Stimulated activated CD8-positive, alpha-beta memory T cell treated with anti-CD3 and anti-CD28 coated beads, Interleukin-15, amount 100 ng/mL, for 4 hours (primary cell): ENCODE data around the gene ZDHHC15.
"Not testable (repeated sequence)": the region's sequence is repeated elsewhere in the genome, so short reads cannot be mapped to it uniquely, and the experiment has no call there.

ENCODE experiments used
- DNase-seq, 2 donors: peaks; one replicate each; pipeline ENCODE4 v3.0.0-alpha.2; 2020; ENCODE audit warnings: low read depth in 2 of 2

Gene ZDHHC15, protein sequence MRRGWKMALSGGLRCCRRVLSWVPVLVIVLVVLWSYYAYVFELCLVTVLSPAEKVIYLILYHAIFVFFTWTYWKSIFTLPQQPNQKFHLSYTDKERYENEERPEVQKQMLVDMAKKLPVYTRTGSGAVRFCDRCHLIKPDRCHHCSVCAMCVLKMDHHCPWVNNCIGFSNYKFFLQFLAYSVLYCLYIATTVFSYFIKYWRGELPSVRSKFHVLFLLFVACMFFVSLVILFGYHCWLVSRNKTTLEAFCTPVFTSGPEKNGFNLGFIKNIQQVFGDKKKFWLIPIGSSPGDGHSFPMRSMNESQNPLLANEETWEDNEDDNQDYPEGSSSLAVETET

DNA sequence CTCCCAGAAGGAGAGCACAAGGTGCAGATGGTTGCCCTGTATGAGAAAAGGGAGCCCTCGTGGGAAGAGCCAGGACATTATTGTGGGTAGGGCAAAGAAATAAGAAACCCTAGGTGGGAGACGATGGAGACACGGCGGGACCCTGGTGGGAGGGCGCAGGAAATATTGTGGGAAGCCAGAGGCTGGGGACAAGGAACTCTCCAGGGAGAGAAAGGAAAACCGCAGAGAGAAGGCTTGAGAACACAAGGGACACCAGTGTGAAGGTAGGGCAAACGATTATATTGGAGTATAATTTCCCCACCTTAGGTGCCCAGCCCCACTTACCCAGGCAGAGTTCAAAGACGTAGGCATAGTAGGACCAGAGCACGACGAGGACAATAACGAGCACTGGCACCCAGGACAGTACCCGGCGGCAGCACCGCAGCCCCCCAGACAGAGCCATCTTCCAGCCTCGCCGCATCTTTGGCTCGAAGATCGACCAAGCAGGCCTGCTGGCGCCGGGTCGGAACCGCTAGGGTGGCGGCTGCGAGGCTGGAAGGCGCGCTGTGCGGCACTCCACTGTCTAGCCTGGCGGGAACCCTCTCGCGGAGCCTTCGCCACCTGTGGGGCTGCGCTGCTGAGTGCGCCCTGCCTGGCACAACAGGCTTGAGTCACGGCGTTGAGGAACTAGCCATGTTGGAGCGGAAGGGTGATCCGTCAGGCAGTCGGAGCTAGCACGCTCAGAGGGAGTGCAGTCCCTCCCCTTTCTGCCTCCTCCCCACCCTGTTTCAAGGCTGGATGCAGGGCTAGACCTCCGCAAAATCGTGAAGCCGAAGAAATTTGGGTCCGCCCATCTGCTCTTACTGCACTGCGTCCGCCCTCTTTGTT, at the start of gene ZDHHC15:
Gene ZDHHC15, minus strand, starts transcription at position 473 of the 867 bp plus-strand sequence. Its CDS starts 13 bp downstream, at position 460.
- peak; percentile 5 to 12 for DNase-seq

DNA sequence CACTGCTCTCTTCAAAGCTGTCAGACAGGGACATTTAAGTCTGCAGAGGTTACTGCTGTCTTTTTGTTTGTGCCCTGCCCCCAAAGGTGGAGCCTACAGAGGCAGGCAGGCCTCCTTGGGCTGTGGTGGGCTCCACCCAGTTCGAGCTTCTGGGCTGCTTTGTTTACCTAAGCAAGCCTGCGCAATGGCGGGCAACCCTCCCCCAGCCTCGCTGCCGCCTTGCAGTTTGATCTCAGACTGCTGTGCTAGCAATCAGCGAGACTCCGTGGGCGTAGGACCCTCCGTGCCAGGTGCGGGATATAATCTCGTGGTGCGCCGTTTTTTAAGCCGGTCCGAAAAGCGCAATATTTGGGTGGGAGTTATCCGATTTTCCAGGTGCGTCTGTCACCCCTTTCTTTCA, 37.7 kb upstream of the ZDHHC15 start:
- DNase-seq, result not testable (repeated sequence)

DNA sequence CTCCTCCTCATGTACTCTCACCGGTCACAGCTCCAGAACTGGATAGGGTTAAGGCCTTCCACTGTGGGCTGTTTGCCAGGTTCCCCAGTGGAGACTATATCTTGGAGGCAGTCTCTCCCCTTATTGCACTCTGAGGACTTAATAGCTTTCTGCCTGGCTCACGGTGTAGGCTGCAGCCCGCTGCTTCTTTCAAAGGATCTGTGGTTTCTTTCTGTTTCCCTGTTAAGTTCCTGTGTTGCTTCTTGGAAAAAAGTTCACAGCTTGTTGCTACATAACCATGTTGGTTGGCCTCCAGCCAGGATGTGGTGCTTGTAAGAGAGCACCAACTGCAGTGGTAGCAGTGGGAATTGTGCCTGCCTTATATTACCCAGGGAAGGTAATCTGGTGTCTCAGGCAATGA, 24.9 kb upstream of the ZDHHC15 start:
- DNase-seq, result no peak

DNA sequence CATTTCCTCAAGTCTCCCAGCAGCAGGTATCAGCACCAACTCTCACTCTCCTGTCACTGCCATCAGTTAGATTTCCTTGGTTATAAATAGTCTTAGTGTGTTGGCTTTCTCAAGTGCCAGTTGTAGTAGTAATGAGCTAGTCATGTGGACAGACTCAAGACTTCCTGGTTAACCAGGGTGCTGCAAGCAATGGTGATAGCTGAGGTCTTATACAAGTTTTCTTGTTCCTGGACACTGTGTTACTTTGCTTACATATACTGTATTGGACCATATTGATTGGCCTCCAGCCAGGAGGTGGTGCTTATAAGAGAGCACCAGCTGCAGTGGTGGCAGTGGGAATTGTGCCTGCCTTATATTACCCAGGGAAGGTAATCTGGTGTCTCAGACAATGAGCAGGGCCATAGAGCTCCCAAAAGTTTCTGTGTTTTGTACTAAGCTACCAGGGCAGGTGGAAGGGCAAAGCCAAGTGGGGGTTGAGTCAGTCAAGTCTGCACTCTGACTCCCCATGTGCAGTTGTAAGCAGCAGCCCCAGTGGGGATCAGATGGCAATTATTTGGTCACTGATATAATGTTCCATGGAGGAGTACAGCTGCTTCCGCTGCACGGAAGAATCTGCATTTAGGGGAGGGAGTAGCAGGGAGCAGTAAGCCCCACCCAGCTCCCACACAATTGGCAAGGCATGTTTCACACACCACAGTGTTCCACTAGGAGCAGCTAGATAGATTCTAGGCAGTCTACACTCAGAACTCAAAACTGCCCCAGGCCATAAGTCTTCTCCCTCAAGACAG, 24.1 kb upstream of the ZDHHC15 start:
- DNase-seq, result no peak

DNA sequence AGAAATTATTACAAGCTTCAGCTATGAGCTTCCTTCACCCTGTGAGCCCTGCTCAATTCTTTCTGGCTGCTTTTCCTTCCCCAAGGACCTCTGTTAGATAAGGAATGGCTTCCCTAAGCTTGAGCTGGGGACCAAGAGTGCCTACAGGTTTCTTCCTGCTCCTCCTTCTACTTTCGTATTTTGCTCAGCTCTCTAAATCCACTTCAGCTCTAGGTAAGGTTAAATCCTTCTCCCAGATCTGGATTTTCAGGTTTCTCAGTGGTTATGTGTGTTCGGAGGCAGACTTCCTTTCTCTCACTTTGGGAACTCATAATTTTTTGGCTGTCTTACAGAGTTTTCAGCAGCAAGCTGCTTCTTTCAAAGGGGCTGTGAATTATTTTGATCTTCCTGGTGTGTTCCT, 21.9 kb upstream of the ZDHHC15 start:
- DNase-seq, result no peak

DNA sequence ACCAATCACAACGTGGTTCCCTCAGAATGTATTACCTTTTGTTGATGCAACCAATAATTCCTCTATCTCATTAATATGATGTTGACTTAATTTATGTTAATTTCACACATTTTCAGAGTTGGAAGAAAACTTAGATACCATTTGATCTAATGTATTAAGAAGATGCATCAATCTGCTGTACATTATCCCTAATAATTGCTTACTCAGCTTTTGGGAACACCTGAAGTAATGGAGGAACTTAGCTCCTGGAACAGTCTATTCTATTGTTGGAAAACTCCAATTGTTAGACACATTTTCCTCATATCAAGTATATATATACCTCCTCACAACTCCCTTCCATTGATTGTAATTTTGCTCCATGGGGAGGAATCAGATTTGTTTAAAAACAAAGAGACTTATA, 38.9 kb downstream of the ZDHHC15 start:
- DNase-seq, result no peak

DNA sequence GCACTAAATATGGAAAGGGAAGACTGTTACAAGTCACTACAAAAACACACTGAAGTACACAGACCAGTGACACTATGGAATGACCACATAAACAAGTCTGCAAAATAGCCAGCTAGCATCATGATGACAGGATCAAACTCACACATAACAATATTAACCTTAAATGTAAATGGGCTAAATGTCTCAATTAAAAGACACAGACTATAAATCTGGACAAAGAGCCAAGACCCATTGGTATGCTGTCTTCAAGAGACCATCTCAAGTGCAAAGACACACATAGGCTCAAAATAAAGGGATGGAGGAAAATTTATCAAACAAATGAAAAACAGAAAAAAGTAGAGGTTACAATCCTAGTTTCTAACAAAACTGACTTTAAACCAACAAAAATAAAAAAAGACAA, 61.1 kb downstream of the ZDHHC15 start:
- DNase-seq, result not testable (repeated sequence)

DNA sequence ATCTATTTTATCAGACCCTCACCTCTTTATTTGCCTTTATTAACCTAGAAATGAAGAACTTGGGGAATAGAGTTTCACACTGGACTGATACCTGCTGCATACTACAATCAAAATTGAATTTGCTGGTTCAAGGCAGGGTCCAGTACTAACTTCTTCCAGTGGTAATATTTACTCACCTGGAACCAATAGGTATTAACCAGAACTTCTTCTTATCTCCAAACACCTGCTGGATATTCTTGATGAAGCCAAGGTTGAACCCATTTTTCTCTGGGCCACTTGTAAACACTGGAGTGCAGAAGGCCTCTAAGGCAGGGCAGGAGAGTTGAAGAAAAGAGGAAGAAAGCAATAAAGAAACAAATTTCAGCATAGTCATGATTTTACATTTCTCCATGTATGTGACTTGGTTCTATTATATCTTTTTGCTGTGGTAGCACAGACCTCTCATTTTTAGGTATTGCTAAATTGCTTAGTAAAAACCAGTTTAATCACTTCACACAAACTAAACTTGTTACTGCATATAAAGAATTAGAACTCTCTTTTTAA, 101.1 kb downstream of the ZDHHC15 start:
- no peak for DNase-seq

DNA sequence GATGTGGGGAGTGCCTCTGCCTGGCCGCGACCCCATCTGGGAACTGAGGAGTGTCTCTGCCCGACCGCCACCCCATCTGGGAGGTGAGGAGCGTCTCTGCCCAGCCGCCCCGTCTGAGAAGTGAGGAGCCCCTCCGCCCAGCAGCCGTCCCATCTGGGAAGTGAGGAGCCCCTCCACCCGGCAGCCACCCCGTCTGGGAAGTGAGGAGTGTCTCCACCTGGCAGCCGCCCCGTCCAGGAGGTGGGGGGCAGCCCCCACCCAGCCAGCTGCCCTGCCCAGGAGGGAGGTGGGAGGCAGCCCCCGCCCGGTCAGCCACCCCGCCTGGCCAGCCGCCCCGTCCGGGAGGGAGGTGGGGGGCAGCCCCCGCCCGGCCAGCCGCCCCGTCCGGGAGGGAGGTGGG, 115.7 kb downstream of the ZDHHC15 start:
- not testable (repeated sequence) for DNase-seq

DNA sequence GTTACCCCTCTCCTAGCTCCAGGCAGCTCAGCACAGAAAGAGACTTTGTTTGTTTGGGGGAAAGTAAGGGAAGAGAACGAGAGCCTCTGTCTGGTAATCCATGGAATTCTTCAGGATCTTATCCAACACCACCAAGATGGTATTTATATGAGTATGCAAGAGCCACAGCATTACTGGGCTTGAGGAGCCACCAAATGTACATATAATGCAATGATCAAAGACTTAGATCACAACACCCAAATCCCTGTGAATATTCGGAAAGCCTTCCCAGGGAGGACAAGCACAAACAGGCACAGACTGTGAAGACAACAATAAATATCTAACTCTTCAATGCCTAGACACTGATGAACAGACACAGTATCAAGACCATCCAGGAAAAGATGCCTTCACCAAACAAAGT, 132.4 kb downstream of the ZDHHC15 start:
- no peak for DNase-seq

DNA sequence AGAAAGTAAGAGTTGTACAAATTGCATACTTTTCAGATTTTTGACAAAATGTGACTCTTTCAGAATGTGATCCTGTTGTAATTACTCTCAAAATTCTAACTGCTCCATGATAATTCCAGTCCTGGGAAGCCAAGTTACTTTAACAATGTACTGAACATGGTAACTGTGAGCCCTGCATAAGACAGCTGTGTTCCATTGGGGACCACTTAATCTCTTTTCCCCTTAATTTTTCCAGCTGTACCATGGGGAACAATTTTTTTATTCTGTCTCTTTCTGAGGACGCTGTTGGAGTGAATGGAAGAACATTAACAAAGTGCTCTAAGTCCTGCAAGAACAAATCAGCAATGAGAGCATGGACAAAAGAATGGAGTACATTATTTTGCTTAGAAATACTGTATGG, 153.1 kb downstream of the ZDHHC15 start:
- no peak for DNase-seq

DNA sequence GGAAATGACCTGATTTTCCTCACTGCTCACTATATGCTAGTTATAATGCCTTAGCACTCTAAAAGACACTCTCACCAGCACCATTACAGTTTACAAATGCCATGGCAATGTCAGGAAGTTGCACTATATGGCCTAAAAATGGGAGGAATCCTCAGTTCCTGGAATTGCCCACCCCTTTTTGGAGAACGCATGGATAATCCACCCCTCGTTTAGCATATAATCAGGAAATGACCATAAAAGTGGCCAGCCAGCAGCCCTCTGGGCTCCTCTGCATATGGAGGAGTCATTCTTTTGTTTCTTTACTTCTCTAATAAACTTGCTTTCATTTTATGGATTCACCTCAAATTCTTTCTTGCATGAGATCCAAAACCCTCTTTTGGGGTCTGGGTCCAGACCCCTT, 156.0 kb downstream of the ZDHHC15 start:
- no peak for DNase-seq

DNA sequence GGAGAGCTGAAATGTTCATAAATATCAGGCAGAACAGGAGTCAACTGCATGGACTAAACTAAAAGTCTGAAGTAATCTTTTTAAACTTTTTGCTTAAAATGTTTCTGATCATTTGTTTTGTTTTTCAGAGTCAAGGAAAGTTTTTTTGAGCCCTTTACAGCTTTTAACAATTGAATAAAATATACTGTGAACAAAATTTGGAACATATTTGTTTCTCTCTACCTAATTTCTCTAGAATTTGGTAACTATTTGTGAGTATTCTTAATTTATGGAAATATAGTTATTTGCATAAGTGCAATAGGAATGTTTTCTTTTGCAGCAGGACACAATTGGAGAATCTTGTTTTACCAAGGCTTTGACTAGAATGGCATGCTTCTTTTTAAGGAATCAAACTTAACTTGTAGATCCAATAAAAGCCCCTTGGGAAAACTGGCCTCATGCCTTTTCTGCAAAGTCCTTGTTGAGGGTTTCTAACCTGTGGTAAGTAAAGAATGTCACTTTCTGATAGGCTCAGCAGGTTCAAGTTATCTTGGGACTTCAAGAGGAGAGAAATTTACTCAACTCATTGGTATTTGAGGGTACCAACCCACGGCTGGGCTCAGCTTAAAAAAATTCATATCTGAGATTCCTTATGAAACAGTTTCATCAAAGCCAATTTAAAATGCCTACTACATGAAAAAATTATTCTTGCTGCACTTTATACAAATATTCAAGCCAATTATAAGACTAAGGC, 157.4 kb downstream of the ZDHHC15 start:
- DNase-seq, result no peak

DNA sequence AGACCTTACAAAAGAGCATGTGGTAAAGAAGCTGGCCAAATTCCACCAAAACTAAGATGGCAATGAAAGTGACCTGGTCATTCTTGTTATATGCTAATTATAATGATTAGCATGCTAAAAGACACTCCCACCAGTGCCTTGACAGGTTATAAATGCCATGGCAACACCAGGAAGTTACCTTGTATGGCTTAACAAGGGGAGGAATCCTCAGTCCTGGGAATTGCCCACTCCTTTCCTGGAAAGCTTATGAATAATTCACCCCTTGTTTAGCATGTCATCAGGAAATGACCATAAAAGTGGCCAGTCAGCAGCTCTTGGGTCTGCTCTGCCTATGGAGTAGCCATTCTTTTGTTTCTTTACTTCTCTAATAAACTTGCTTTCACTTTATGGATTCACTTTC, 161.0 kb downstream of the ZDHHC15 start:
- DNase-seq, result no peak

DNA sequence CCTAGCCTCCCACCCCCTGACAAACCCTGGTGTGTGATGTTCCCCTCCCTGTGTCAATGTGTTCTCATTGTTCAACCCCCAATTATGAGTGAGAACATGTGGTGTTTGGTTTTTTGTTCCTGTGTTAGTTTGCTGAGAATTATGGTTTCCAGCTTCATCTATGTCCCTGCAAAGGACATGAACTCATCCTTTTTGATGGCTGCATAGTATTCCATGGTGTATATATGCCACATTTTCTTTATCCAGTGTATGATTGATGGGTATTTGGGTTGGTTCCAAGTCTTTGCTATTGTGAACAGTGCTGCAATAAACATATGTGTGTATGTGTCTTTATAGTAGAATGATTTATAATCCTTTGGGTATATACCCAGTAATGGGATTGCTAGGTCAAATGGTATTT, 174.2 kb downstream of the ZDHHC15 start:
- DNase-seq, result not testable (repeated sequence)

DNA sequence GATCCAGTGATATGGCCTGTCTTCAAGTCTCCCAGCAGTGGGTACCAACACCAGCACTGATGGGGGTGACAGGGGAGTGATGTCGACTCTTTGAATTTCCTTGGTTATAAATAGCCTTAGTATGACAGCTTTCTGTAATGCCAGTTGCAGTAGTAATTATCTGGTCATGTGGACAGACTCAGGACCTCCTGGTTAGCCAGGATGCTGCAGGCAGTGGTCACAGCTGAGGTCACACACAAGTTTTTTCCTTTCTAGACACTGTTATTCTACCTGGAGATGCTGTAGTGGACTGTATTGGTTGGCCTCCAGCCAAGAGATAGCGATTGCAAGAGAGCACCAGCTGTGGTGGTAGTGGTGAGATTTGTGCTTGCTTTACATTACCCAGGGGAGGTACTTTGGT, 185.3 kb downstream of the ZDHHC15 start:
- no peak for DNase-seq

DNA sequence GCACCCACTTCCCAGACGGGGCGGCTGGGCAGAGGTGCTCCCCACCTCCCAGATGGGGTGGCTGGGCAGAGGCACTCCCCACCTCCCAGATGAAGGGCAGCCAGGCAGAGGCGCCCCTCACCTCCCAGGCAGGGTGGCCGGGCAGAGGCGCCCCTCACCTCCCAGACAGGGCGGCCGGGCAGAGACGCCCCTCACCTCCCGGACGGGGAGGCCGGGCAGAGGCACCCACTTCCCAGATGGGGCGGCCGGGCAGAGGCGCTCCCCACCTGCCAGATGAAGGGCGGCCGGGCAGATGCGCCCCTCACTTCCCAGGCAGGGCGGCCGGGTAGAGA, 187.7 kb downstream of the ZDHHC15 start:
- no peak for DNase-seq

DNA sequence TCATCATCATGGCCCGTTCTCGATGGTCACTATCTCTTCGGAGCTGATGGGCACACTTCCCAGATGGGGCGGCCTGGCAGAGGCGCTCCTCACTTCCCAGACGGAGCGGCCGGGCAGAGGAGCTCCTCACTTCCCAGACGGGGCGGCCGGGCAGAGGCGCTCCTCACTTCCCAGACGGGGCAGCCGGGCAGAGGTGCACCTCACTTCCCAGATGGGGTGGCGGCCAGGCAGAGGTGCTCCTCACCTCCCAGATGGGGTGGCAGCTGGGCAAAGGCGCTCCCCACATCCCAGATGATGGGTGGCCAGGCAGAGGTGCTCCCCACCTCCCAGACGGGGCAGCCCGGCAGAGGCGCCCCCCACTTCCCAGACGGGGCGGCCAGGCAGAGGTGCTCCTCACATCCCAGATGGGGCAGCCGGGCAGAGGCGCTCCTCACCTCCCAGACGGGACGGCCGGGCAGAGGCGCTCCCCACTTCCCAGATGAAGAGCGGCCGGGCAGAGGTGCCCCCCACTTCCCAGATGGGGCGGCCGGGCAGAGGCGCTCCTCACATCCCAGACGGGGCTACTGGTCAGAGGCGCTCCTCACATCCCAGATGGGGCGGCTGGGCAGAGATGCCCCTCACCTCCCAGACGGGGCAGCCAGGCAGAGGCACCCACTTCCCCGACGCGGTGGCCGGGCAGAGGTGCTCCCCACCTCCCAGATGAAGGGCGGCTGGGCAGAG, 188.3 kb downstream of the ZDHHC15 start:
- not testable (repeated sequence) for DNase-seq

DNA sequence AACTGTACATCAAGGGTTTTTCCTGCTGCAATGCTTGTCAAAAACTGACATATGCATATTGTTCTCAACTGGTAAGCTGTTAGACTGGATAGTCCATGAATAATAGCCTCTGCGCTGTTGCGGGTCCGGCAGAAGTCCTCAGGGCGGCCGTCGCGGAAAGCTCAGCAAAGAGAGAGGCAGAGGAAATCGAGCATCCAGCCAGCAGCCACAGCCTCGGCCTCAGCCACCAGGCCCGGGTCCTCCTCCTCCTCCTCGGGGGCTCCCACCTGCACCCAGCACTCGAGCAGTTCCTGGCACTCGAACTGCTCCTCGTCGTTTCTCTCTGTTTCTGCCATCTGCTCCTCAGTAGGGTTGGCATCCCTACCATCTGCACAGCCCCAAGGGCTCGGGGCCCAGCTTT, 195.2 kb downstream of the ZDHHC15 start:
- no peak for DNase-seq
